HG03064 (cell line): Measurements from ENCODE around the gene ASB12.
"Not testable (repeated sequence)": the region's sequence is repeated elsewhere in the genome, so short reads cannot be mapped to it uniquely, and the experiment has no call there.

Source experiments
- ATAC-seq: cut with Tn5 transposase; IDR thresholded peaks from one replicate; pipeline ENCODE4 v1.9.1; 2021; ENCODE audit warnings: low read depth; ENCODE audit not compliant: unreplicated experiment

Gene ASB12, protein sequence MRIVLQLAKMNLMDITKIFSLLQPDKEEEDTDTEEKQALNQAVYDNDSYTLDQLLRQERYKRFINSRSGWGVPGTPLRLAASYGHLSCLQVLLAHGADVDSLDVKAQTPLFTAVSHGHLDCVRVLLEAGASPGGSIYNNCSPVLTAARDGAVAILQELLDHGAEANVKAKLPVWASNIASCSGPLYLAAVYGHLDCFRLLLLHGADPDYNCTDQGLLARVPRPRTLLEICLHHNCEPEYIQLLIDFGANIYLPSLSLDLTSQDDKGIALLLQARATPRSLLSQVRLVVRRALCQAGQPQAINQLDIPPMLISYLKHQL

DNA sequence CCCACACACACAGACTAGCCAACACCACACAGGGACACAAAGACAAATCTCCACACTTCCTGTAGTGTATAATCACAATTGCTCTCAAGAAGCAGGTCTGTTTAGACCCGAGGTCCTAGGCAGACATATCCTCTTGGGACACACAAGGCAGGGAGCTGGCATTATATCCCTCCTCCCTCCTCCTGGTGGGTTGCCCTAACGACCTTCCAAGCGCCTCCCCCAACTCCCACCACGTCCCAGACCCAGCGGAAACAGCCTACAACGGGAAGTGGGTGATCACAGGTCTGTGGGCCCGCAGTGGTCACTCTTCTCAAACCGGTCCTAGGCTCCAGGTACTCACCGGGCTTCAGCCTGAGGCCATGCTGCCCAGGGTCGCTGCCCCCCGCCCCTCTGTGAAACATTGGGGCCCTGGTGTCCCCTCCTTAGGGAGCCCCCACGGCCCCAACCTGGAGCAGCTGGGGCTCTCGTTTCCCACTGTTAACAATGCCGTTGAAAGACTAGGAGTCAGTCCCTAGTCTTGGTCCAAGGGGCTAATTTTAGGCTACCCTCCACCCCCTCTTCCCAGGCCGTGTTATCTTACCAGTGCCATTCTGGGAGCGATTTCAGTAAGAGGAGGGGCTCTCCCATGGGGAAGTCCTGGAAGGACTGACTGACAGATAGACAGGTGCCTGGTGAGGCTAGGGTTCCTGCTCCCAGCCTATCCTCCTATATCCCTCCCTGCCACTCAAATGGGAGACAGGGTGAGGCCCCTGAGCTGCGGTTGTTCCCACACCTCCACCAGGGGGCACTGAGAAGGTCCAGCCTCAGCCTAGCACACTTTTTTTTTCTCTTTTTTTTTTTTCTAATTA lies at the start of gene ASB12:
TSS of gene ASB12 (minus strand) at position 485 of the 848 bp plus-strand sequence. CDS start 4,957 bp downstream, outside the sequence.
- no peak for ATAC-seq

DNA sequence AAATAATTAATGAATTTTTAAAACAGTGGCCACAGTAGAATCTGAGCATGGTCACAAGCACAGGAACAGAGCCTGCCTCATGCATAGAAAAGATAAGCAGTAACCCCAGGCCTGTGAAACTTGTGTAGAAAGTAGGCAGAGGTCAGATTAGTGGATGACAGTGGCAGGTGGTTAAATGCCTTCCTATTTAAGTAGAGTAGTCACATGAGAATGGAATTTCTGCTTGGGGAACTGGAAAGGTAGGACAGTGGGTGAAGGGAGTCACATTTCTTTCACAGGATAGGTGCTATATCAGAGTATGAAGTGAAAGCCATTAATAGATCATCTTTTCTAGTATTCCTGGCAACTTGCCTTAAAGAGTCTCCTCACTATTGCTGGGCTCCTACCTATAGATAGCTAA lies 34.9 kb upstream of the ASB12 start:
- ATAC-seq: no peak

DNA sequence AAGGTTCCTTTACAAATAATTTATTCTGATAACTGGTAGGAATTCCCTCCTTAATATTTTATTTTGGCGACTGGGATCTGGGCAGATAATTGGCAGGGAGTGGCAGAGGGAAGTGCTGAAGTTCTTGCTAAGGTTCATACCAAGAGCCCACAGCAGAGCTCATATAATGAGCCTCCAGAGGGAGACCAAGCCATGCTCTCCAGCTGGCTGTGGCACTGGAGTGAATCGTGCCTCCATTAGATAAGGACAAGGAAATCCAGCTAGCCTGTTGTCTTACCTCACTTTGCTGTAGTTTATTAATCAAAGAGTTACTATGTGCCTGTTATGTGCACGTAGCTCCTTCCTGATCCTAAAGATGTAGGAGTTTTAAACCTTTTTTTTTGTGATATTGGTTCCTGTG lies 1.3 kb downstream of the ASB12 start:
- no peak for ATAC-seq

DNA sequence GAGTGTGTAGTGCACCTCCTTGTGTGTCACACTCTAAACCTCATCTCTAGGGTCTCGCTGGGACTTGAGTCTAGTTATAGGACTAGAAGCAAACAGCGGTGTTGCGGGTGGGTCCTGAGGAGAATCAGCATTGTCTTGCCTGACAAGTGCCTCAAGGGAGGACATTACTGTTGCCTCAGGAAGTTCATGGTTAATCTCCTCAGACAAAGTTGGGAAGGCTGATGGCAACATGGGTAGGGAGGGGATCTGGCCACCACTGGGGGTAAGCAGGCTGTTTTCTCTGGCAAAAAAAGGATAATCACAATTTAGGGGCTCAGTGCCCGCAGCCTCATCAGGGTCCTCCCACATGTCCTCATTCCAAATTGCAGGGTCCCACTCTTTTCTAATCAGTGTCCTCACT lies 12.4 kb downstream of the ASB12 start:
- ATAC-seq: no peak

DNA sequence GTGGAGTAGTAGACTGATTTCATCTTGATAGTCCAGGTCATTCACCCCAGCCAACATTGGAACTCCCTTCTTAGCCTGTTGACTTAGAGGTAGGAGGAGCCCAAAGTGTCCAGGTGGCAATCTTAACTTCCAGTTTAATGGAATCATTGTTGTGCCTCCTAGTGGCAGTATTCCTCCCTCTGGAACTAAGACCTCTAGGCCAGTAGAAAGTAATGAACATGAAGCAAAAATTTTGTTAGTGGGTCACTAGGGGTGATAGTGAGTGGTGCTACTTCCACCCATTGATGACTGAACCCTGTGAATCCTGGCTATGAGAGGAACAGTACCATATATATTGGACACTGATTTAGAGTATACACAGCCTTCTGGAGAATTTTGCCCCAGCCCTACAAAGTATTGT lies 16.4 kb downstream of the ASB12 start:
- not testable (repeated sequence) for ATAC-seq

DNA sequence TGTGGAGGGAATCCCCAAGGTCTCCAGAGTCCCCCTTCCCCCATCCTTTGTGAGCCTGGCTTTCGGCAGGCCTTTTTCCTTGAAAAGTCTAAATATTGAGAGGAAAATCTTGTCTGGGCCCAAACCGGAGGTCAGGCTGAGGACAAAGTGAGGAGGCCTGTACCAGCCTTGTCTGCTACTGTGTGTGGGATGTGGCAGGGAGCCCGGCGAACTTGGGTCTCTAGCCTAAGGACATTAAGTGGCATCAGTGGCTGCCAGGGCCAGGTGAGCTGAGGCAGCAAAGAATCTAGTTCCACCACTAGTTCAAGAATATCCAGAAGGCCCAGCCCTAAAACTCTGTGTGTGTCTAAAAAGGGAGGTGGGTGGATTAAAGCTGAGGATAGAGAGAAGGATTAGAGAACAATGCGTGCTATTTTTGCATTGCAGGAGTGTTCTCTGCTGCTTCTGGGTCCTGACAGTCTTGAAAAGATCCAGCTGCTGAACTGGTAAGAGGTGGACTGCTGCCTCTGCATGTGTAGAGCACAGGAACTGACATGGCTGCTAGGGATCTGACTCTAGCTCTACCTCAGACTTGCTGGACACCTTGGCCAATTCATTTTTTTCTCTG lies 23.7 kb downstream of the ASB12 start:
- no peak for ATAC-seq

DNA sequence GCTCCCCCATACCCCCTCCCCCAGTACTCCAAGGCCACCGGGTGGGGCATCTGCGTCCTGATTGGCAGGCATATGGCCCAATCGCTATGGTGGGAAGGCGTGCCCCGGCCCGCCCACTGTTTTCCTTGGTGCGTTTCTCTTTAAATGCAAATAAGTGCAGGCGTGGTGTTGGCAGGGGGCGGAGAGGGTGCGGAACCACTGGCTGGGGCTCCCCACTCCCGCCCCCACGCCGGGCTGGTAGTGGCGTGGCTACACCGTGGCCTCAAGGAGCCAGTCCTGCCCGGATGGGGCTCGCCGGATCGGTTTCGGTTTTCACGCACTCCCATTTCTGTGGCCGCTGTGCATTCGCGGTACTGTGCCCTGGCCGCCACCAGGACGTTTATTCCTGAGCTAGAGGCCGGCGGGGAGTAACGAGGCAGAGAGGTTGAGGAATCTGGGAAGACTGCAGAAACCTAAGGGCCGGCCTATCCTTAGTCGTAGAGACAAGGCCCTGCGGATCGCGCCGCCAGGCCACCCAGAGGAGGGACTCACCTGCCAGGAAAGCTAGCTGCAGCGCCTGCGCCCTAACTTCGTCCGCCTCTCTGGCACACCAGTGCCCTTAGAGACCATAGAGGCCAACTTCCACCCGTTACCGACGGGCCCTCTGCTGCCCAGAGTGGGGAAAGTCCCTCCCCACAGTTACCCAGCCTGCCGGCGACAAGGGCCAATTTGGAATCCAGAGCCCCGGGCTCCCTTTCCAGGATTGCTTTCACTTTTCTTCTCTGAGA lies 24.5 kb downstream of the ASB12 start:
- peak; percentile 81 for ATAC-seq

DNA sequence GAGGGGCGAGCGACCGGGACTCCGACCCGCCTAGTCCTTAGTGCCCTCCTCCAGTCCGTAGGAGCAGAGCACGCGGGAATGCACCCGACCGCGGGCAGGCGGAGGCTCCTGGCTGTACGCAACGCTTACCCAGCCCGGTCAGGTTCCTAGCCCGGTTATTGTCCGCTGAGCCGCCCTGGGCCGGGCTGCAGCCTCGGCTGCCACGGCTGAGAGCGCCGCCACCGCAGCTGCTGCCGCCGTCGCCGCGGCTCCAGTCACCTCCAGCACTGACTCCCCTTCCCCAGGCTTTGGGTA lies 25.0 kb downstream of the ASB12 start, which contains the start of gene AMER1:
TSS of gene AMER1 (minus strand) at position 268 of the 294 bp plus-strand sequence. CDS start 12,422 bp downstream, outside the sequence.
- peak; percentile 42 for ATAC-seq

DNA sequence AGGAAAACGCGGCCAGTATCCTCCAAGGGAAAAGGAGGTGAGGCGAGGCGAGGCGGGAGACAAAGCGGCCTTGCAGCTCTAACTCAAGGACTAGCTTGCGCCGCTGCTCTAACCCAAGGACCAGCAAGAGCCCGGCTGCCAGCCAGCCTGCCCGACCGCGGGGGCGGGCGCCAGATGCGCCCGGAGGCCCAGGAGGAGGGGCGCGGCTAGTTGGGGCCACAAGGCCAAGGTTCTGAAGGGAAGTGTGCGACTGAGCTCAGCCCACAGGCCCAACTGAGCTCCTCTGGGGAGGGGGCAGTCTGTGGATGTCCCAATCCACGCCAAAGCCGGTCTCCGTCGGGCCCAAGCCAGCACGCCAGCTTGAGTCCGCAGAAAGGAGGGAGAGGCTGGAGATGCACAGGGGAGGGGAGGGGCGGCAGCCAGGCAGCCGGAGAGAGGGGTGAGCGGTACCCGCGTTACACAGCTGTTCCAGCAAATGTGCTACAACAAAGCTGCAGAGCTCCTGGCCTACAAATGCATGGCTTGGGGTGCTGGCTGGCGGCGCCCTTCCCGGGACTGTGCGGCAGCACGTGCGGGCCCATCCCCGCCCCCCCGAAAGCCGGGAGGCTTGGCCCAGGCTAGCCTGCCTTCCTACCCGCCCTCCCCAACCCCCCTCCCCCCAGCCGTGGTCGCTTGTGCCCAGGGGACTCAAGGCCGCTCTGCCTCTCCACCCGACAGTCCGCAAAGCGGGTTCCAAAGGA lies 25.5 kb downstream of the ASB12 start:
- peak; percentile 5 for ATAC-seq

DNA sequence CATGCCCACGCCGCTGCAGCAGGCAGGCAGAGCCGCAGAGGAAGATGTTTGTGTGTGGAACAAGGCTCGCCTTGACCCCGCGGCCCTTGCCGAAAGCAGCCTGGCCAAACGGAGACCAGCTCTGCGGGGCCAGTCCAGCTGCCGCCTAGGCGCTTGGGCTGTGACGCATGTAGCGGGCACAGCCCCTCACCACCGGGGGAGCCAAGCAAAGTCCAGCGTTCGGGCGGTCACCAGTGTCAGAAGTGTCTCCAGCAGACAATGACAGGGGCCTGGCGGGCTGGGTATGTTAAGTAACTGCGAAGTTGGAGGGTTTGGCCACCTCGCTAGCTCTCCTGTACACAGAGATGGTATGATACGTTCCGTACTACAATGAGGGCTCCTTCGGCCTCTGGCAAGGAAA lies 26.2 kb downstream of the ASB12 start:
- ATAC-seq: no peak

DNA sequence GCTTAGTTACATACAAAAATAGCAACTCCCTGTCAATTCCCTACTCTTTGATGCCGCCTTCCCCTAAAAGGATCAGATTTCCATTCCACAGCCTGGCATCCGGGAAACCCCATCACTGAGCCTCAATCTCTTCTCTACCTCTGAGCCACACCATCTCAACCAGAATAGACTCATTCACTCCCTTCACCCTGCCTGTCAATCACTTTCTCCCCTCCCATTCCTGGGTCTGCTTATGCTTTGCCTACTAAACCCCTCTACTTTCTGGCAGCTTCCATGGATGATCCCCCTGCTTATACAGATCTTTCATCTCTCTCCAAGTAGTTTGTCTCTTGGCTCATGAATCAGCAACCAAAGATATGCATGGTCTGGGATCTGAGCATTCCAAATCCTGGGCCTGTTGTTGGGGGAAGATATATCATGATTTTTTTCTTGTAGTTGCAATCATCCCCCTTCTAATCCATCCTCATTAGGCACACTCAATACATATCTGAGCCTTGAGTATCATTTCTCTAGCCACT lies 27.5 kb downstream of the ASB12 start:
- ATAC-seq: no peak

DNA sequence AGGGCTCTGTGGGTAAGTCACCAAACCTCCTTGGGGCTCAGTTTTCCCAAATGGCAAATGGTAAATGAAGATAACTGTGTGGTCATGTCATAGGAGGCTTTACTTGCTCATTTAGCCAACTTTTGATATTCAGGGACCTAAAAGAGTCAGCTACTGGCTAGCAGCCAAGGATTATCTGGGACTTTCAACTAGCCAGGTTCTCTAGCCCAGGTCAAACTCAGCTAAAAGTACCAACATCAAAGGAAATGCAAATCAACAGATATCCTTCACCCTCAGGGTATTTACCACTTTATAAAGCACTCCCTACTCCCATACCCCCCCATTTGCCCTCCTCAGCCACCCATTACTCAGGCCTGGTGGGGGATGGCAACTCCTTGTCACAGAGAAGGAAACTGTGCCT lies 32.4 kb downstream of the ASB12 start:
- no peak for ATAC-seq

DNA sequence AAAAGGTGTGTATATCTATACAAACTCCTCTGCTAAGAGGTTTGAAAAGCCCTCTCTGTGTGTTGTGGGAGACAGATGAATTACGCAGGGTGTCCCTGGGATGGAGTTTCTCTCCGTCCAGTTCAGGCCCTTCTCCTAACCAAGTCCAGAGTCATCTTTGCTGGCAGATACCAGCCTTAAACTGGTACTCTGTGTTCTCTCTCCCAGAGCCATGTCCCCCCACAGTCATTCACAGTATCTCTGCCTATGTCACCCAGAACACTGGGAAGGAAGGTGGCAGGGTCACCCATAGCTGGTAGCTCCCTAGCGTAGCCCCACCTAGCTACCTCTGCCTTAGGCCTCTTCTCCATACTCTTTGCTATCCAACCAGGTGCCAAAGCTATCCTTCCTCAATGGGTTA lies 33.8 kb downstream of the ASB12 start:
- no peak for ATAC-seq

DNA sequence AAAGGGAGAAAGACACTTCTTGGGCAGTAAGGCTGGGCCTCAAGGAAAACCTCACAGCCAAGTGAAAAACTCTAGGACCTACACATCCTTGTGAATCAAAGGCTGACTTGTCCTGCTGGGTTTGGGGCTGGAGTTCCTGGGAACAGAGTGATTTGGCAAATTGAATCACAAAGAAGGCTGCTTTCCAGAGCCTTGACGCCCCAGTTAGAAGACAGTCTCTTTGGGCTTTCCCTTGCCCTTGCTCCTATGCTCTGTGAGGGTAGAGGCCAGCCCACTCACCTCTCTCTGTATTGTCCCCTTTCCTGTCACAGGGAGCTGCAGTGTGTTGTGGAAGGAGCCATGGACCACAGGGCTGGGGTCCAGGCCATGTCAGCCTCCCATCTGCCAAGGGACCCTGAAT lies 34.5 kb downstream of the ASB12 start:
- ATAC-seq: no peak

DNA sequence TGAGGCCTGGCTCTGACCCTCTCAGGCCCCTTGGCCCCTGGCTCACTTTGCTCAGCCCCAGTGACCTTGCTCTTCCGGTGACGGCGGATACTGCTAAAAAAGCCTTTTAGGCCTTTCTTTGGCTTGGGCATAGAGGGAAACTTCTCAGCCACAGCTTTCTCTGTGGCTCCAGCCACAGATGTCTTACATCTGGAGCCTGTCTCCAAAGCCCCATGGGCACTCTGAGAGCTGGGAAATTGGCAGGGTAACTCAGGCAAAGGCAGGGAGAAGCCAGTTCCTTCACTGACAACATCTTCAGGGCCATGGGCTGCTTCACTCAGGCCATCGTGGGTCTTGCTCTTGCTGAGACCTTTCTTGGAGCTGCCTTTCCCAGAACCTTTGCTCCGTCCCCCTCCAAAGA lies 37.7 kb downstream of the ASB12 start:
- no peak for ATAC-seq

DNA sequence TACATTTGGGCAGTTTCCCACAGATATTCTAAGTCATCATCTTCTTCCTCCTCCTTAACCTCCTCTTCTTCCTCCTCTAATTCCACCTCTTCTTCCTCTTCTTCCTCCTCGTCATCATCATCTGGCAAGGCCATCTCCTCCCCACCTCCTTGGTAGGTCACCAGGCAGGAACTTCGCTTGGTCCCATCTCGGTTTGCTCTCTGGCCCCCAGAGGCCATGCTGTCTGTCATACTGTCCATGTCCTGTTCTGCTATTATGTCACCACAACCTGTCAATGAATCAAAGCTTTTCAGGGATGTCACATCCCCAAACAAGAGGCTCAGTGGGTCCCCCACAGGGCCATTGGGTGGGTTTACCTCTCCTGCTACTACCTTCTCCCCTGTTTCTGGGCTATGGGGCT lies 38.4 kb downstream of the ASB12 start:
- no peak for ATAC-seq

DNA sequence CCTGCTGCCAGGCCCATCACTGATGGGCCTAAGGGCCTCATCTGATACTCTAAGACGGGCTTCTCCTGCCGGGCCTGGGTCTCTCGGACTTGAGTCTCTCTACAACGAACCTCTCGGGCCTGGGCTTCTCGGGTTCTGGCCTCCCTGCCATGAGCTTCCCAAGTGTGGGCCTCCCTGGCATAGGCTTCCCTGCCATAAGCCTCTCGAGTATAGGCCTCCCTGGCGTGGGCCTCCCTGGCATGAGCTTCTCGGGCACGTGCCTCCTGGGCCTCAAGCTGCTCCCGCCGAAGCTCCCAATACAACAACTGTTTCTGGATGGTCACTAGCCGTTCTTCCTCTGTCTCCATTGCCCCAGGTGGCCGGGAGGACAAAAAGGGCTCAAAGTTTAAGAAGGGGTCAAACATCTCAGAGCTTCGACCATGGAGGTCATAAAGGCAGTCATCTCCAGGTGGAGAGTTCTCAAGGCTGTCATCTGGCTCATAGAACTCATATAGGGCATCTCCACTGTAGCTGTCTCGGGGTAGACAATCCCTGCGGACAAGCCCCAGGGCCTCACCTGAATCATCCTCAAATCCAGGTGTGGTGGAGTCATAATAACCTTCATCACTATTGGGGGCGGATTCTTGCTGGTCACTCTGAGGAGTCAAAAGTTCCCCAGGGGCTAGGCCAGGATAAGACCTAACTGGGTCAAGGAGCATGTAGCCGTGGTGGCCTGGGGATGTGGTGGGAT lies 39.0 kb downstream of the ASB12 start:
- no peak for ATAC-seq

DNA sequence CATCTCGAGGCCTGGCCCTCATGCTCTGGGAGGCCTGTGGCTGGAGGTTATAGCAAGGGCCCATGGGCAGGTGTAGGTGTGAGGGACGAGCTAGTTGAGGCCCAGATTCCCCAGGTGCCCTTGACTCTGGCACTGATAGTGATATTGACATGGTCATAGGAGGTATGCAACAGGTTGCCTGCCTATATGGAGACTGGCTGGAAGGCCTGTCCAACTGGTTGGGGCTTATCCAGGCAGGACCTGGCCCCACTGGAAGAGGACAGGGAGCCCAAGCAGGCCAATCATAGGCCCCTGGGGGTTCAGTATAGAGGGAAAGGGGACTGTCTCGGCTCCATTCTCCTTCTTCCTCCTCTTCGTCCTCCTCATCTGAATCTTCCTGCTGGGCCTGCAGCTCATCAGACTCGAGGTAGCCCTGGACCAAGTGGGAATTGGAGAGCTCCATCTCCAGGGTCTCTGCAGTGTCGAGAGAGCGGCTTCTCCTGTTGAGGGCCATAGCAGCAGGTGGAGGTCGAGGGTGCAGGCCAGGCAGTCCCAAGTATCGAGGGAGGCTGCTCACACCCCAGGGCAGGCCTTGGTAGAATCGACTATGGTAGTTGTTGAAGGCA lies 40.2 kb downstream of the ASB12 start:
- no peak for ATAC-seq

DNA sequence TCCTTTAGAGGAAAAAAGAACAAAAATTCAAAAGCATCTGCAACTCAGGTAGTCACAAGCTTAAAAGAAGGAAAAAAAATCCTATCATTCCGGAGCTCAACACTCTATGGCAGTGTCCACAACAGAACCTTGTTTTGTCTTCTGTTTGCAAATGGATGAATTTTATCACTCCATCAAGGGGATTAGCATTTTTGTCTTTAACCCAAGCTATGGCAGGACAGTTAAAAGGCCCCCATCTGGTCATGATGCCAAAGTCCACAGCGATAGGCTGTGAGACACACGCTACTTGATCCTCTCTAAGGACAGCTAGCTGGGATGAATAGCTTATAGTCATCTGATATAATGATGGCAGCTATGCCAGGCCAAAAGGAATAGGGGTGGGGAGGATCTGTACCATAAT lies 41.5 kb downstream of the ASB12 start:
- no peak for ATAC-seq
